Measurements from ENCODE around the gene FER1L5.

The FER1L5 gene

GRCh38 chr2:96642564-96643360 lies at the start of gene FER1L5:
FER1L5 (plus strand) TSS chr2:96642764; CDS start chr2:96642837, 73 bp downstream.
- no peak for DNase-seq

- DNase-seq = no peak
These were observed 48.3 kb upstream of the FER1L5 start for GRCh38 chr2:96594282-96594681.

- DNase-seq = no peak
These were observed 47.8 kb upstream of the FER1L5 start for GRCh38 chr2:96594691-96595152.

GRCh38 chr2:96596596-96596995 lies 46.0 kb upstream of the FER1L5 start:
- no peak for DNase-seq

GRCh38 chr2:96599941-96600340 lies 42.6 kb upstream of the FER1L5 start:
- no peak for DNase-seq

- no peak for DNase-seq
These were observed 40.9 kb upstream of the FER1L5 start for GRCh38 chr2:96601382-96602292.

- no peak for DNase-seq
These were observed 40.2 kb upstream of the FER1L5 start for GRCh38 chr2:96602330-96602823.

- DNase-seq = no peak
These were observed 38.5 kb upstream of the FER1L5 start for GRCh38 chr2:96604104-96604503.

- no peak for DNase-seq
These were observed 33.8 kb upstream of the FER1L5 start for GRCh38 chr2:96608469-96609455.

GRCh38 chr2:96616128-96616527 lies 26.4 kb upstream of the FER1L5 start:
- DNase-seq = no peak

GRCh38 chr2:96616535-96616934 lies 26.0 kb upstream of the FER1L5 start:
- DNase-seq = no peak

- DNase-seq = no peak
These were observed 25.6 kb upstream of the FER1L5 start for GRCh38 chr2:96617012-96617411.

- DNase-seq = no peak
These were observed 23.8 kb upstream of the FER1L5 start for GRCh38 chr2:96618596-96619283.

- no peak for DNase-seq
These were observed 20.0 kb upstream of the FER1L5 start for GRCh38 chr2:96622544-96622943.

GRCh38 chr2:96623116-96623515 lies 19.4 kb upstream of the FER1L5 start:
- no peak for DNase-seq

GRCh38 chr2:96625571-96626552 lies 16.7 kb upstream of the FER1L5 start:
- no peak for DNase-seq

- no peak for DNase-seq
These were observed 16.0 kb upstream of the FER1L5 start for GRCh38 chr2:96626553-96626942.

GRCh38 chr2:96631804-96632435 lies 10.6 kb upstream of the FER1L5 start:
- DNase-seq = no peak

GRCh38 chr2:96633641-96634040 lies 8.9 kb upstream of the FER1L5 start:
- DNase-seq = no peak
